Measurements from ENCODE around the gene GHR. TPM values are rescaled to one million over a fixed set of nuclear protein-coding genes. Genes with fewer than 3 reads are reported as not detected.

The GHR gene
- polyA plus RNA-seq, 3 donors, result not detected

DNA sequence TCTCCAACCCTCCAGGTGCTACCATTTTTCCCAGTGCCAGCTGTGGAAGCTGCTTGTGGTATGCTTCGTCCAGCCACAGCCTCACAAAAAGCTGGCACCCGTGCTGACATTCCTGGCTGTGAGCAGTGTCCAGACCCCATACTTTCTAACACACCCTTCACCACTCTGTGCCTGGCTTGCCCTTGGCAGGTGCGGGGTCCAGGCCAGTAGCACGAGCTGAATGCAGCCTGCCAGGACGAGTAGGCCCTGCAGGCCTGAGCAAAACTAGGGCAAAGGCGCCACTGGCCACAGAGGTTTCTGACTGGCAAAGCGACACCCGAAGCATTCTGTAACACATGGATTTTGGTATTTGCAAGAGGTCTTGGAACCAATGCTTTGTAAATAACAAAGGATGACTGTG, 26.0 kb upstream of the GHR start:
- no peaks in the 10 kb centered on the region for H3K27me3 Mint-ChIP-seq (ENCODE audit: low read depth in 3 of 3)
- 81% methylated on average over 6 of the region's 8 CpGs for WGBS (ENCODE audit: insufficient coverage)
- Histone ChIP-seq H3K27ac (ENCODE audit: low read depth in 1 of 2, low read length in 2 of 2) (no peak overlapping the region), H3K4me1 (ENCODE audit: control insufficient read depth in 1 of 2, insufficient read depth in 2 of 2, low read length in 2 of 2) (no peaks in the 10 kb centered on the region), H3K9ac (ENCODE audit: insufficient read depth, low read length, poor library complexity, severe bottlenecking) (no peak overlapping the region), H3K9me3 (replicated peaks in 1 of 2; ENCODE audit: control insufficient read depth in 1 of 2, insufficient read depth in 1 of 2, low read length in 2 of 2) (peaks cover 6 to 14% of the 10 kb centered on the region in 2 donors), H2AFZ (ENCODE audit: insufficient read depth, low read depth, low read length, poor library complexity, severe bottlenecking) (no peak overlapping the region), H3K79me2 (ENCODE audit: insufficient read depth, low read length) (no peaks in the 10 kb centered on the region), H3K27me3 (ENCODE audit: control insufficient read depth in 2 of 2, insufficient read depth in 2 of 2, low read length in 2 of 2) (no peaks in the 10 kb centered on the region), H3K4me2 (replicated peaks; ENCODE audit: extremely low read depth, low read length, poor library complexity, severe bottlenecking) (no peak overlapping the region), H3K36me3 (replicated peaks in 1 of 2; ENCODE audit: control insufficient read depth in 1 of 2, insufficient read depth in 2 of 2, low read length in 2 of 2) (no peaks in the 10 kb centered on the region), H4K20me1 (ENCODE audit: insufficient read depth, low read length) (no peaks in the 10 kb centered on the region), H3K4me3 (replicated peaks in 1 of 3; ENCODE audit: low read depth in 2 of 3, low read length in 3 of 3) (no peak overlapping the region)
- no peaks in the 10 kb centered on the region for H3K36me3 Mint-ChIP-seq
- no peak overlapping the region for H3K27ac Mint-ChIP-seq
- DNase-seq, result no peak
- no peak overlapping the region for H3K4me3 Mint-ChIP-seq
- TF ChIP-seq CTCF (IDR thresholded peaks at IDR 0.05), result no peak
- no peaks in the 10 kb centered on the region for H3K4me1 Mint-ChIP-seq
- intact Hi-C loops (cut with micrococcal nuclease), result no loop called here
- peaks cover 0 to 26% (median 12%) of the 10 kb centered on the region in 7 donors for H3K9me3 Mint-ChIP-seq

- WGBS (ENCODE audit: insufficient coverage), result no CpG with 5 or more reads among the region's 2 CpGs
- H3K4me1 ChIP-seq (ENCODE audit: control insufficient read depth in 1 of 2, insufficient read depth in 2 of 2, low read length in 2 of 2), result no peaks in the 10 kb centered on the region
- no peak overlapping the region for H2AFZ ChIP-seq (ENCODE audit: insufficient read depth, low read depth, low read length, poor library complexity, severe bottlenecking)
- no peak overlapping the region for H3K27ac ChIP-seq (ENCODE audit: low read depth in 1 of 2, low read length in 2 of 2)
- H3K4me3 ChIP-seq (replicated peaks in 1 of 3; ENCODE audit: low read depth in 2 of 3, low read length in 3 of 3), result no peak overlapping the region
- no peak for TF ChIP-seq CTCF (IDR thresholded peaks at IDR 0.05)
- no peak for DNase-seq
- peaks cover 0 to 9% (median 4%) of the 10 kb centered on the region in 7 donors for H3K9me3 Mint-ChIP-seq
- no peaks in the 10 kb centered on the region for H3K79me2 ChIP-seq (ENCODE audit: insufficient read depth, low read length)
- H3K27me3 ChIP-seq (ENCODE audit: control insufficient read depth in 2 of 2, insufficient read depth in 2 of 2, low read length in 2 of 2), result no peaks in the 10 kb centered on the region
- H4K20me1 ChIP-seq (ENCODE audit: insufficient read depth, low read length), result no peaks in the 10 kb centered on the region
- H3K4me3 Mint-ChIP-seq, result no peak overlapping the region
- H3K36me3 ChIP-seq (replicated peaks in 1 of 2; ENCODE audit: control insufficient read depth in 1 of 2, insufficient read depth in 2 of 2, low read length in 2 of 2), result no peaks in the 10 kb centered on the region
- H3K4me2 ChIP-seq (replicated peaks; ENCODE audit: extremely low read depth, low read length, poor library complexity, severe bottlenecking), result no peak overlapping the region
- intact Hi-C loops (cut with micrococcal nuclease), result no loop called here
- H3K4me1 Mint-ChIP-seq, result no peaks in the 10 kb centered on the region
- H3K9me3 ChIP-seq (replicated peaks in 1 of 2; ENCODE audit: control insufficient read depth in 1 of 2, insufficient read depth in 1 of 2, low read length in 2 of 2), result peaks cover 6% of the 10 kb centered on the region in 2 donors
- H3K36me3 Mint-ChIP-seq, result no peaks in the 10 kb centered on the region
- no peak overlapping the region for H3K27ac Mint-ChIP-seq
- no peak overlapping the region for H3K9ac ChIP-seq (ENCODE audit: insufficient read depth, low read length, poor library complexity, severe bottlenecking)
- peaks cover 0 to 1% (median 0%) of the 10 kb centered on the region in 3 donors for H3K27me3 Mint-ChIP-seq (ENCODE audit: low read depth in 3 of 3)
Observed at GRCh38 chr5:42399702-42400101, 23.5 kb upstream of the GHR start.
